CD4-positive, alpha-beta T cell treated with Interferon alpha-2 for 1 hour (primary cell): ENCODE results near the gene PIGM.
A peak's percentile ranks its signal among the peaks of the same experiment; 100 is the strongest.

Experiments used
- DNase-seq, 2 donors: peaks; one replicate each; pipeline ENCODE4 v3.0.0-alpha.2; 2020 to 2022

PIGM gene

GRCh38 chr1:160020196-160020595, 11.6 kb downstream of the PIGM start:
- no peak for DNase-seq

- DNase-seq = no peak
These were observed 12.9 kb downstream of the PIGM start for GRCh38 chr1:160018900-160019299.

GRCh38 chr1:160018347-160018746, 13.4 kb downstream of the PIGM start:
- DNase-seq = no peak

DNA sequence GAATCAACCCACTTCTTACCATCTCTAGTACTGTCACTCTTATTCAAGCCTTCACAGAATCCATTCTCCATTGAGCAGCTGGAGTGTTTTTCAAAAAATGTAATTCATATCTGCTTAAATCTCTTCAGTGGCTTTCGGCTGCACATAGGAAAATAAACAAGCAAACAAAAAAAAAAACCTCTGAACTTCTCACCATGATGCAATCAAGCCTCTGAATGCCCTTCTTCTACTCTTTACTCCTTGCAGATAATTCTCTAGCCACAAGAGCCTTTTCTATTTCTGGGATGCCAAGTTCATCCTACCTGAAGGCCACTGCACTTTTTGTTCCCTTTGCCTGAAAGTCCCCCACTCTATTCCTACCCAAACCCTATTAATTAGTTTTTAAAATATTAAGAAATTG, 14.2 kb downstream of the PIGM start:
- DNase-seq = no peak

GRCh38 chr1:160011781-160012180, 20.0 kb downstream of the PIGM start:
- DNase-seq = no peak

- no peak for DNase-seq
These were observed 22.0 kb downstream of the PIGM start for GRCh38 chr1:160009801-160010200.

- DNase-seq = no peak
These were observed 22.7 kb downstream of the PIGM start for GRCh38 chr1:160009081-160009480.

- peak in 1 of 2 donors; percentile 60 for DNase-seq
These were observed 24.1 kb downstream of the PIGM start for GRCh38 chr1:160007577-160008200.

DNA sequence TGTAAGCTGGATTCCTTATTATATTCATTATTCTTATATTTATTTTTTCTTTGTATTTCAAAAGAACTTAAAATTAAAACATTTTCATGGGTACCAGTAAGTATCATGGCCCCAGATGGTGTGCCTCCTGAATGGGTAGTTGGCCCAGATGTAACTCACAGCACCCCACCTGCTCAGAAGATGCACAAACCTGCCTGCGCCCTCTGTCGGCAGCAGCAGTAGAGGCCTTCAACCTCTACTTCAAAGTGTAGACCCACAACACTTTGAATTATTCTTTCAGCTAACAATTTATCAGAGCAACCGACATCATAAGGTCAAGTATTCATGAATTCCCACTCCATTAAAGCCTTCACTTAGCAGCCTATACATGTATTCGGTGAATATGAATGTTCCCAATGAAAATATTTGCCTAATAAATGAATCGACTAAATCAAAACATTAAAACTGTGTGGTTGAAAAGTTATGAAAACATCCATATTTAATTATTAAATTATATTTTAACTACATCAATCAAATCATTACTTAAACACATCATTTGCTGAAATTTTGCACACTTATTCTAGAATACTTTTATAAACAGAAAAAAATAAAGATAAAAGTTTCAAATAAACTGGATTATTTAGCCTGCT, 25.4 kb downstream of the PIGM start:
- peak; percentile 75 to 80 for DNase-seq

DNA sequence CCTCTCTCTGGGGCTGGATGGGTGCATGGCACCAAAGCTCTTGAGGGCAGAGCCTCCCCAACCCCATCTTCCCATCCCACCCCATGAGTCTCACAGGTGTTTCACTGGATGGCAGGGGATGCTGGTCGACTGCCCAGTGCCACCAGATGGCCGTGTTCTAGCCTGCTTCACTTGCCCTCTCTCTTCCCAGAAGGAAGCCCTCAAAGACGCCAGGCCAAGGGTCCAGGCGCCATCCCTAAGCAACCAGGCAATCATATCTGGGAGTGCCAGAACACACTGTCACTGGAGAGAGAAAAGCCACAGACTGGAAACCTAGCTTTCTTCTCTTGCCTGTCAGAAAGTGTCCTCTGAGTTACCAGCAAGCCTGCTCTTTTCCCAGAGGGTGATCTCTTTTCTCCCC, 26.7 kb downstream of the PIGM start:
- DNase-seq = no peak

GRCh38 chr1:160004425-160004824, 27.4 kb downstream of the PIGM start:
- no peak for DNase-seq

- DNase-seq = no peak
These were observed 27.8 kb downstream of the PIGM start for GRCh38 chr1:160004001-160004400.

- no peak for DNase-seq
These were observed 30.4 kb downstream of the PIGM start for GRCh38 chr1:160001440-160001839.

DNA sequence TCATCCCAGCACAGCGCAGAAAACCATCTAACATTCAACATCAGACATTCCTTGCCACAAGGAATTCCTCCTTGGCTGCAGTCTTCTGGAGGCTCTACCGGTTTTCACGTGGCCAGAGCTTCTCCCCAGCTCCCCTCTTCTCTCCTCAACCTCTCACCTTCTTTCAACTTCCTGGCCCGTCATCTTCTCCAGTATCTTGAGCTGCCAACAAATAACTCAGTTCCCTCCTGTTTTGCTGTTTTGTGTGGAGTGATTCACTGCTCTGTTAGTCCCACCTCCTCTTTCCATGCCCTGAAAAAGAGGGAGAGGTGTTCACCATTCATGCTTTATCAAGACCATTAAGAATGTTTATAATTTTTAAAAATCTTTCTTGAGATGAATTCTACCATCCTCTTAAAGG, 32.6 kb downstream of the PIGM start:
- no peak for DNase-seq

- DNase-seq = no peak
These were observed 35.1 kb downstream of the PIGM start for GRCh38 chr1:159996653-159997052.

- DNase-seq = no peak
These were observed 36.9 kb downstream of the PIGM start for GRCh38 chr1:159994896-159995295.

GRCh38 chr1:159993911-159994310, 37.9 kb downstream of the PIGM start:
- DNase-seq = no peak

- DNase-seq = no peak
These were observed 39.6 kb downstream of the PIGM start for GRCh38 chr1:159992161-159992560.

GRCh38 chr1:159991513-159991912, 40.3 kb downstream of the PIGM start:
- DNase-seq = peak; percentile 29

DNA sequence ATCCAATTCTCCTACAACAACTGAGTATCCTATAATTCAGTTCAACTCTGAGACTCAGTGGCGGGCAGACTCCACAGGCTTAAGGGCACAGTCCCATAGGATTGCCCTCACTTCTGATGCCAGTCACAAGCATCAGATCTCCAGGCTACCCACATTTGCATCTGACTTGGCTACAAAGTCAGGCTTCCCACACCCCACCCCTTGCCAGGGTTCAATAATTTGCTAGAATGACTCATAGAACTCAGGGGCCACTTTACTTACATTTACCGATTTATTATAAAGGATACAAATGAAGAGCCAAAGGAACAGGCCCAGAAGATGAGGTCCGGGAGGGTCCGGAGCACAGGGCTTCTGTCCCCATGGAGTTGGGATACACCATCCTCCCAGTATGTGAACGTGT, 41.8 kb downstream of the PIGM start:
- no peak for DNase-seq

GRCh38 chr1:159989581-159989980, 42.2 kb downstream of the PIGM start:
- no peak for DNase-seq

DNA sequence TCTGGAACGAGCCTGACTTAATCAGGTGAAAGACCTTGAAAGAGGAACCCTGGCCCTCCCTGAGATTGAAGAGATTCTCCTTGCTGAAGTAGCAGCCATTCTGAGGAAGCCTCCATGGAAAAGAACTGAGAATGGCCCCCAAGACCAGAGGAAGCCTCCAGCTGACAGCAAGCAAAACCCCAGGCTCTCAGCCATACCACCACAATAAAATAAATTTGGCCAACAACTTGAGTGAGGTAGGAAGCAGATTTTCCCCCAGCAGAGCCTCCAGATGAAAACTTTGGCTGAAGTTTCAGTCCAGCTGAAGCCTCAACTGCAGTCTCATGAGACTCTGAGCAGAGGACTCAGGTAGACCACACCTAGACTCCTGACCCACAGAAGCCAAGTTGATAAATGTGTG, 43.8 kb downstream of the PIGM start:
- DNase-seq = no peak

DNA sequence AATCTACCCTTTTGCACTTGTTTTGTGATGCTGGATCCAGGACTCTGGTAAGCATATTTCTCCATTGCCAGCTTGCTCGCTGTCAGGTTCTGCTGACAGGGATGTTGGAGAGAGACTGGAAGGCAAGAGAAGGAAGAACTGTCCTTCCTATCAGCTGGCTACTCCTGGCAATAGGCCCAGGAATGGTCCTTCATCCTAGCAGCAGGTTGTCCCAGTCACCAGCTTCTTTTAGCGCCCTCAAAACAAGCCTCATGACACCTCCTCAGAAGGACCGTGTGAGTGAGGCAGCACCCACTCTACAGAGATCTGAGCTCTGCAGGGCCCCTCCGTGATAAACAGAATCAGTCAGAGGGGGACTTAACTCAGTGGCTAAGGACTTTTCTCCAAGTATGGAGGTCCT, 44.6 kb downstream of the PIGM start:
- DNase-seq = no peak

DNA sequence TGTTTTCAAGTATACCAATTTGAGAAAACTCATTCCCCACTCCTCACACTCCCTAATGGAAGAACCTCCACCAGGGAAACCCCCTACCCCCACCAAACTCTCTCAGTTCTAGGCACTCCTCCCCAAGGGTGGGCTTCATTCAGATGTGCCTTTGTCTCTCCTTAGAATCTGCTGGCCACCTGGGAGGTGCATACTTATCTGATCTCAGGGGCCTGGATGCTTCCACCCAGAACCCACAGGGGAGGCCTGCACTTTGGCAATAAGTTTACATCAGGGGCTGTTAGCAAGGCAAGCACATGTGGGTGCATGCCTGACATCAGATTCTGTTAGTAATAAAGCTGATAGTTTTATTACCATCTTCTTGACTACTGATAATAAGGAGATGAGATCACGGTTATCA, 45.3 kb downstream of the PIGM start:
- no peak for DNase-seq

GRCh38 chr1:159986093-159986492, 45.7 kb downstream of the PIGM start:
- no peak for DNase-seq
